Pancreas (tissue), 10 donors: Measurements from ENCODE around the gene SKI. TPM values are rescaled to one million over a fixed set of nuclear protein-coding genes. Genes with fewer than 3 reads are reported as not detected.
A peak's percentile ranks its signal among the peaks of the same experiment; 100 is the strongest.

Experiments
- ATAC-seq, 4 donors: fragments of 200-7000 bp; cut with Tn5 transposase; one replicate each; pipeline versions ENCODE4 v1.8.0 to v1.9.1; 2020; ENCODE audit warnings: mild to moderate bottlenecking in 4 of 4, moderate library complexity in 4 of 4
- DNase-seq, 6 donors: peaks; one replicate each; pipeline ENCODE4 v3.0.0-alpha.2; 2020
- FAIRE-seq: peaks from 2 replicates; lab custom pipeline; 2012; peaks lifted over from hg19 to GRCh38; lab: Jason Lieb, UNC
- H3K27ac ChIP-seq, 4 donors: fragments of 200-600 bp; sonication (generic); 1 replicate in 3 of 4; 2 replicates in 1 of 4; pipeline versions ENCODE4 v1.5.0 to v1.8.0; 2020
- H3K27me3 ChIP-seq, 4 donors: fragments of 200-600 bp; one replicate each; pipeline ENCODE4 v1.8.0; 2021
- H3K36me3 ChIP-seq, 3 donors: fragments of 200-600 bp; sonication (generic) in 1 of 3; one replicate each; pipeline versions ENCODE4 v1.5.0 to v1.8.0; 2020 to 2021
- H3K4me1 ChIP-seq, 3 donors: fragments of 200-600 bp; one replicate each; pipeline ENCODE4 v1.8.0; 2021
- H3K4me3 ChIP-seq, 4 donors: fragments of 200-600 bp; sonication (generic) in 2 of 4; one replicate each; pipeline versions ENCODE4 v1.5.0 to v1.8.0; 2020 to 2021
- H3K9me3 ChIP-seq, 4 donors: fragments of 200-600 bp; one replicate each; pipeline ENCODE4 v1.8.0; 2021
- CTCF ChIP-seq, 4 donors: fragments of 200-600 bp; sonication (generic) in 3 of 4; IDR thresholded peaks; one replicate each; pipeline versions ENCODE4 v1.5.0 to v1.8.0; 2021; ENCODE audit warnings: antibody characterized with exemption in 4 of 4
- WGBS, 2 donors: extraction: QIAGEN DNeasy Blood & Tissue Kit; methylation state at CpG; one replicate each; pipeline ENCODE4 v1.1.7; 2013; 5-methylcytosine and 5-hydroxymethylcytosine counted together
- intact Hi-C, 3 donors: fragments of 100-400 bp; cut with DNase I; formaldehyde crosslinking; loops; one replicate each; pipeline versions ENCODE4 v1.11.1 to v1.14.2; 2022
- polyA plus RNA-seq, 2 donors: library from polyadenylated mRNA; stranded (reverse); fragments of 200-250 nt; gene quantifications; one replicate each; pipeline ENCODE4 v1.2.3, GENCODE V29; 2013
- total RNA-seq, 6 donors: library from RNA; stranded (reverse); fragmentation: NEBNext Ultra II Directional in 4 of 6; extraction: Animal tissue kit (Norgen Biotek cat#: 25700) in 4 of 6; gene quantifications; one replicate each; pipeline versions ENCODE4 v1.2.1 to v1.2.4, GENCODE V29; 2021 to 2023
- donor health status: healthy with polysubstance abuse.
- donor health status: DM: no; HTN: no; CAD: no; lungs with moderate emphysema.
- donor health status: DM: no; HTN: no; CAD: no.
- donor health status: control.
- donor health status: control.
- donor health status: Bipolar disorder and iron deficiency.
- donor health status: DM: yes; HTN: yes; CAD: no.
- donor health status: DM: no; HTN: no; CAD: no.
- donor health status: DM: no; HTN: no; CAD: no.
- donor health status: DM: yes; HTN: yes; CAD: no.

Gene SKI
- total and polyA plus RNA-seq, 8 donors: 8.6 to 27.9 (median 14.0) TPM

GRCh38 chr1:2232255-2232915 lies 4.3 kb downstream of the SKI start:
- Histone ChIP-seq H3K4me1 (peaks cover 15 to 46% (median 27%) of the 10 kb centered on the region in 3 donors), H3K27ac (peak overlapping the region in 3 of 4 donors; percentile 24 to 63 (median 55)), H3K36me3 (no peaks in the 10 kb centered on the region), H3K27me3 (no peaks in the 10 kb centered on the region), H3K9me3 (no peaks in the 10 kb centered on the region), H3K4me3 (peak overlapping the region in 2 of 4 donors; percentile 46 to 64)
- intact Hi-C loops: loop anchor here in 1 of 3 donors (10.0 kb wide), 1 partner anchor 72 kb away; no protein-coding TSS in a partner anchor
- 62 to 67% methylated on average over 17 of the region's 17 CpGs for WGBS, 2 donors
- ATAC-seq (no peak), DNase-seq (peak in 3 of 6 donors; percentile 41 to 66 (median 62)), FAIRE-seq (no peak)
- no peak for TF ChIP-seq CTCF (IDR thresholded peaks at IDR 0.05)

- intact Hi-C loops: loop anchor here in 1 of 3 donors (10.0 kb wide), 1 partner anchor 72 kb away; no protein-coding TSS in a partner anchor
- TF ChIP-seq CTCF (IDR thresholded peaks at IDR 0.05): no peak
- H3K27me3 ChIP-seq: no peaks in the 10 kb centered on the region
- FAIRE-seq (no peak), DNase-seq (peak in 2 of 6 donors; percentile 47 to 74), ATAC-seq (no peak)
- H3K4me1 ChIP-seq: peaks cover 15 to 46% (median 27%) of the 10 kb centered on the region in 3 donors
- peak overlapping the region in 1 of 4 donors; percentile 64 for H3K4me3 ChIP-seq
- 51 to 53% methylated on average over 23 of the region's 23 CpGs for WGBS, 2 donors
- no peaks in the 10 kb centered on the region for H3K36me3 ChIP-seq
- no peaks in the 10 kb centered on the region for H3K9me3 ChIP-seq
- peak overlapping the region in 2 of 4 donors; percentile 55 to 63 for H3K27ac ChIP-seq
Measured at GRCh38 chr1:2232916-2233438, 4.9 kb downstream of the SKI start.

- peaks cover 16 to 47% (median 27%) of the 10 kb centered on the region in 3 donors for H3K4me1 ChIP-seq
- intact Hi-C loops: loop anchor here in 1 of 3 donors (10.0 kb wide), 1 partner anchor 71 kb away; no protein-coding TSS in a partner anchor
Measured at GRCh38 chr1:2233468-2233867, 5.3 kb downstream of the SKI start.

GRCh38 chr1:2233997-2234761 lies 6.1 kb downstream of the SKI start:
- peak in 5 of 6 donors; percentile 28 to 85 (median 71) for DNase-seq
- intact Hi-C loops: loop anchor here in 1 of 3 donors (10.0 kb wide), 1 partner anchor 71 kb away; no protein-coding TSS in a partner anchor

More at GRCh38 chr1:2233468-2233867, 5.3 kb downstream of the SKI start:
- ATAC-seq: no peak
- H3K27me3 ChIP-seq: no peaks in the 10 kb centered on the region
- no peak for TF ChIP-seq CTCF (IDR thresholded peaks at IDR 0.05)
- 73 to 82% methylated on average over 12 of the region's 12 CpGs for WGBS, 2 donors
- H3K4me3 ChIP-seq: peak overlapping the region in 1 of 4 donors; percentile 26
- H3K36me3 ChIP-seq: no peaks in the 10 kb centered on the region
- peak overlapping the region in 2 of 4 donors; percentile 70 for H3K27ac ChIP-seq
- peak in 3 of 6 donors; percentile 15 to 54 (median 23) for DNase-seq
- no peaks in the 10 kb centered on the region for H3K9me3 ChIP-seq
- FAIRE-seq: no peak

More at GRCh38 chr1:2233997-2234761, 6.1 kb downstream of the SKI start:
- peak overlapping the region in 1 of 4 donors; percentile 26 for H3K4me3 ChIP-seq
- ATAC-seq (peak; percentile 15 to 54 (median 44)), FAIRE-seq (no peak)
- no peaks in the 10 kb centered on the region for H3K27me3 ChIP-seq
- WGBS, 2 donors: 61 to 63% methylated on average over 27 of the region's 27 CpGs
- no peaks in the 10 kb centered on the region for H3K9me3 ChIP-seq
- no peaks in the 10 kb centered on the region for H3K36me3 ChIP-seq
- peak overlapping the region in 3 of 4 donors; percentile 45 to 70 (median 70) for H3K27ac ChIP-seq
- no peak for TF ChIP-seq CTCF (IDR thresholded peaks at IDR 0.05)
- H3K4me1 ChIP-seq: peaks cover 23 to 55% (median 34%) of the 10 kb centered on the region in 3 donors
